ENCODE data around the gene RNF34.
A peak's percentile ranks its signal among the peaks of the same experiment; 100 is the strongest.

RNF34 gene

GRCh38 chr12:121441555-121441954 lies 41.6 kb downstream of the RNF34 start:
- DNase-seq, result no peak

GRCh38 chr12:121442028-121442948 lies 42.4 kb downstream of the RNF34 start:
- DNase-seq, result no peak

- DNase-seq, result peak; percentile 62
Observed at GRCh38 chr12:121443193-121443870, 43.4 kb downstream of the RNF34 start.

GRCh38 chr12:121443911-121444841 lies 44.3 kb downstream of the RNF34 start:
- DNase-seq, result no peak

GRCh38 chr12:121444842-121445202 lies 44.9 kb downstream of the RNF34 start:
- DNase-seq, result no peak

- no peak for DNase-seq
Observed at GRCh38 chr12:121446750-121447149, 46.8 kb downstream of the RNF34 start.

- no peak for DNase-seq
Observed at GRCh38 chr12:121448771-121449315, 48.9 kb downstream of the RNF34 start.

- DNase-seq, result no peak
Observed at GRCh38 chr12:121451961-121452339, 52.0 kb downstream of the RNF34 start.

- DNase-seq, result no peak
Observed at GRCh38 chr12:121452340-121452984, 52.5 kb downstream of the RNF34 start.

GRCh38 chr12:121452985-121453360 lies 53.1 kb downstream of the RNF34 start:
- DNase-seq, result no peak

GRCh38 chr12:121453629-121454028 lies 53.7 kb downstream of the RNF34 start:
- DNase-seq, result no peak

GRCh38 chr12:121454921-121455320 lies 55.0 kb downstream of the RNF34 start:
- no peak for DNase-seq

- DNase-seq, result no peak
Observed at GRCh38 chr12:121455766-121456420, 56.0 kb downstream of the RNF34 start.

GRCh38 chr12:121456551-121456950 lies 56.6 kb downstream of the RNF34 start:
- no peak for DNase-seq

GRCh38 chr12:121461048-121461447 lies 61.1 kb downstream of the RNF34 start:
- DNase-seq, result no peak

GRCh38 chr12:121464331-121464730 lies 64.4 kb downstream of the RNF34 start:
- no peak for DNase-seq

- no peak for DNase-seq
Observed at GRCh38 chr12:121465921-121466793, 66.2 kb downstream of the RNF34 start.

GRCh38 chr12:121466794-121467637 lies 67.1 kb downstream of the RNF34 start:
- peak; percentile 92 for DNase-seq

- DNase-seq, result peak; percentile 52
Observed at GRCh38 chr12:121467638-121468498, 68.0 kb downstream of the RNF34 start.

Data from NCI-H510A treated with DMSO at 0.1 percent for 48 hours (cell line).